GM19351 (cell line): ENCODE measurements around the gene UBALD1.

Experiments used
- ATAC-seq: cut with Tn5 transposase; IDR thresholded peaks from one replicate; pipeline ENCODE4 v1.9.1; 2021; ENCODE audit warnings: mild to moderate bottlenecking, moderate library complexity; ENCODE audit not compliant: unreplicated experiment

Gene UBALD1

GRCh38 chr16:4561596-4561995, 53.1 kb downstream of the UBALD1 start:
- no peak for ATAC-seq
